MCF 10A (cell line): ENCODE data around the gene TRIM4. TPM values are rescaled to one million over a fixed set of nuclear protein-coding genes. Genes with fewer than 3 reads are reported as not detected.
"Not testable (repeated sequence)": the region's sequence is repeated elsewhere in the genome, so short reads cannot be mapped to it uniquely, and the experiment has no call there.

Experiments used
- BruUV-seq: library from RNA; stranded (reverse); fragments of 400-500 nt; replicated peaks from 2 replicates; lab custom pipeline; 2021; lab: Mats Ljungman, UMichigan
- CTCF ChIA-PET: fragments of 300-600 bp; sonication (Branson Sonifier 250); formaldehyde crosslinking; extraction: SDS; loops from one replicate; lab custom pipeline; 2021; ENCODE audit warnings: antibody characterized with exemption, inconsistent platforms; lab: Yijun Ruan, JAX
- POLR2A ChIA-PET: fragments of 300-600, 350-650 bp; sonication (Branson Sonifier 250); formaldehyde crosslinking; extraction: SDS; loops from one replicate; lab custom pipeline; 2020; ENCODE audit warnings: antibody characterized with exemption, inconsistent platforms; lab: Yijun Ruan, JAX
- DNase-seq: peaks from one replicate; pipeline ENCODE4 v3.0.0-alpha.2; 2018; ENCODE audit not compliant: unreplicated experiment
- H3K27ac Mint-ChIP-seq: one replicate; pipeline ENCODE4 v1.8.0; 2022; ENCODE audit warnings: mild to moderate bottlenecking, low read depth, mixed read lengths; ENCODE audit not compliant: unreplicated experiment
- H3K27me3 Mint-ChIP-seq: one replicate; pipeline ENCODE4 v1.8.0; 2022; ENCODE audit warnings: mixed read lengths; ENCODE audit not compliant: insufficient read depth, unreplicated experiment
- H3K36me3 Mint-ChIP-seq: one replicate; pipeline ENCODE4 v1.8.0; 2022; ENCODE audit warnings: mild to moderate bottlenecking, moderate library complexity, mixed read lengths; ENCODE audit not compliant: insufficient read depth, unreplicated experiment
- H3K4me1 Mint-ChIP-seq: one replicate; pipeline ENCODE4 v1.8.0; 2022; ENCODE audit warnings: mixed read lengths; ENCODE audit not compliant: insufficient read depth, unreplicated experiment
- H3K4me3 Mint-ChIP-seq: one replicate; pipeline ENCODE4 v1.8.0; 2022; ENCODE audit warnings: mild to moderate bottlenecking, moderate library complexity, mixed read lengths; ENCODE audit not compliant: unreplicated experiment
- H3K9me3 Mint-ChIP-seq: one replicate; pipeline ENCODE4 v1.8.0; 2022; ENCODE audit warnings: mixed read lengths; ENCODE audit not compliant: unreplicated experiment
- intact Hi-C: fragments of 100-400 bp; cut with micrococcal nuclease; formaldehyde crosslinking; loops from 2 replicates; pipeline ENCODE4 v1.14.1; 2022
- total RNA-seq: library from RNA; stranded (reverse); gene quantifications from 2 replicates; pipeline ENCODE4 v1.2.3, GENCODE V29; 2022
- TF ChIP-seq, protein P1 (sequence below): fragments of 200-600 bp; IDR thresholded peaks from one replicate; pipeline ENCODE4 v1.8.0; 2022; ENCODE audit warnings: antibody characterized with exemption, mild to moderate bottlenecking; ENCODE audit not compliant: unreplicated experiment

TRIM4 gene
- total RNA-seq, 1 experiment from 2014 or later, result 28.1 TPM

GRCh38 chr7:99876491-99876890, 42.8 kb downstream of the TRIM4 start:
- intact Hi-C loops, result no loop called here
- Mint-ChIP-seq H3K4me1 (no peaks in the 10 kb centered on the region), H3K4me3 (no peak overlapping the region), H3K27ac (no peak overlapping the region), H3K27me3 (no peaks in the 10 kb centered on the region), H3K9me3 (no peaks in the 10 kb centered on the region), H3K36me3 (no peaks in the 10 kb centered on the region)
- ChIA-PET CTCF (interaction anchor here (0.5 to 0.6 kb wide), 2 partner anchors 8 to 242 kb away, joined by 3 read pairs; no protein-coding TSS in a partner anchor), POLR2A (no interaction called here)
- BruUV-seq, result no TSS peak
- no peak for DNase-seq
- TF ChIP-seq, protein P1, sequence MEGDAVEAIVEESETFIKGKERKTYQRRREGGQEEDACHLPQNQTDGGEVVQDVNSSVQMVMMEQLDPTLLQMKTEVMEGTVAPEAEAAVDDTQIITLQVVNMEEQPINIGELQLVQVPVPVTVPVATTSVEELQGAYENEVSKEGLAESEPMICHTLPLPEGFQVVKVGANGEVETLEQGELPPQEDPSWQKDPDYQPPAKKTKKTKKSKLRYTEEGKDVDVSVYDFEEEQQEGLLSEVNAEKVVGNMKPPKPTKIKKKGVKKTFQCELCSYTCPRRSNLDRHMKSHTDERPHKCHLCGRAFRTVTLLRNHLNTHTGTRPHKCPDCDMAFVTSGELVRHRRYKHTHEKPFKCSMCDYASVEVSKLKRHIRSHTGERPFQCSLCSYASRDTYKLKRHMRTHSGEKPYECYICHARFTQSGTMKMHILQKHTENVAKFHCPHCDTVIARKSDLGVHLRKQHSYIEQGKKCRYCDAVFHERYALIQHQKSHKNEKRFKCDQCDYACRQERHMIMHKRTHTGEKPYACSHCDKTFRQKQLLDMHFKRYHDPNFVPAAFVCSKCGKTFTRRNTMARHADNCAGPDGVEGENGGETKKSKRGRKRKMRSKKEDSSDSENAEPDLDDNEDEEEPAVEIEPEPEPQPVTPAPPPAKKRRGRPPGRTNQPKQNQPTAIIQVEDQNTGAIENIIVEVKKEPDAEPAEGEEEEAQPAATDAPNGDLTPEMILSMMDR, result no peak

- ChIA-PET POLR2A (interaction anchor here (0.7 kb wide), 1 partner anchor 107 kb away, joined by 4 read pairs; no protein-coding TSS in a partner anchor), CTCF (no interaction called here)
- H3K27ac Mint-ChIP-seq, result no peak overlapping the region
- H3K9me3 Mint-ChIP-seq, result no peaks in the 10 kb centered on the region
- no peak overlapping the region for H3K4me3 Mint-ChIP-seq
- intact Hi-C loops, result no loop called here
- H3K36me3 Mint-ChIP-seq, result no peaks in the 10 kb centered on the region
- TF ChIP-seq, protein P1, result no peak
- H3K27me3 Mint-ChIP-seq, result no peaks in the 10 kb centered on the region
- no peaks in the 10 kb centered on the region for H3K4me1 Mint-ChIP-seq
- BruUV-seq, result no TSS peak
- no peak for DNase-seq
Measured at GRCh38 chr7:99868246-99868645, 51.1 kb downstream of the TRIM4 start.

DNA sequence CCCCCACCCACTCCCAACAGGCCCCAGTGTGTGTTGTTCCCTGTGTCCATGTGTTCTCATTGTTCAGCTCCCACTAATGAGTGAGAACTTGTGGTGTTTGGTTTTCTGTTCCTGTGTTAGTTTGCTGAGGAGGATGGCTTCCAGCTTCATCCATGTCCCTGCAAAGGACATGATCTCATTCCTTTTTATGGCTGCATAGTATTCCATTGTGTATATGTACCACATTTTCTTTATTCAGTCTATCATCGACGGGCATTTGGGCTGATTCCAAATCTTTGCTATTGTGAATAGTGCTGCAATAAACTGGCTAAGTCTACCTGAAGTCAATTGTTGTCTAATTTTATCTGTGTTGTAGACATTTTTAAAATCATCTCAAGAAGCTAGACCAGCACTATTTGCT, 51.9 kb downstream of the TRIM4 start:
- H3K9me3 Mint-ChIP-seq, H3K27ac Mint-ChIP-seq, H3K36me3 Mint-ChIP-seq, H3K4me3 Mint-ChIP-seq, intact Hi-C loops, BruUV-seq, H3K4me1 Mint-ChIP-seq, DNase-seq, H3K27me3 Mint-ChIP-seq: not testable (repeated sequence)
- ChIA-PET CTCF (interaction anchor here (0.9 kb wide), 1 partner anchor 120 kb away, joined by 3 read pairs; no protein-coding TSS in a partner anchor), POLR2A (interaction anchor here (0.7 kb wide), 1 partner anchor 108 kb away, joined by 4 read pairs; no protein-coding TSS in a partner anchor)

GRCh38 chr7:99863847-99864440, 55.4 kb downstream of the TRIM4 start:
- Mint-ChIP-seq H3K36me3 (no peaks in the 10 kb centered on the region), H3K9me3 (no peaks in the 10 kb centered on the region), H3K27me3 (no peaks in the 10 kb centered on the region), H3K4me1 (peaks cover 14% of the 10 kb centered on the region), H3K4me3 (no peak overlapping the region), H3K27ac (no peak overlapping the region)
- intact Hi-C loops, result no loop called here
- BruUV-seq, result no TSS peak
- ChIA-PET POLR2A (no interaction called here), CTCF (interaction anchor here (1.2 to 1.4 kb wide), 2 partner anchors 17 to 86 kb away, joined by 3 to 6 read pairs; no protein-coding TSS in a partner anchor)
- DNase-seq, result no peak
- TF ChIP-seq, protein P1, result no peak
